HEK293 (cell line): Measurements from ENCODE around the gene CDYL2.

Source experiments
- CTCF ChIA-PET: fragments of 350-600 bp; formaldehyde crosslinking; extraction: SDS; loops from one replicate; lab custom pipeline; 2021; ENCODE audit warnings: antibody characterized with exemption; lab: Yijun Ruan, JAX
- POLR2A ChIA-PET: fragments of 300-600 bp; formaldehyde crosslinking; extraction: SDS; loops from one replicate; lab custom pipeline; 2020; ENCODE audit warnings: antibody characterized with exemption, inconsistent platforms; lab: Yijun Ruan, JAX
- H3K27ac ChIP-seq: fragments of 200-500 bp; sonication (Bioruptor generic); 2 replicates; pipeline ENCODE4 v1.5.1; 2014; ENCODE audit warnings: low read depth, low read length, control low read depth, inconsistent platforms; ENCODE audit errors: extremely low read depth
- H3K36me3 ChIP-seq, 2 experiments: fragments of 200-500 bp in 1 of 2; sonication (Bioruptor generic) in 1 of 2; 1 replicate in 1 of 2; 2 replicates in 1 of 2; pipeline ENCODE4 v1.5.1; 2014 to 2017; ENCODE audit warnings: inconsistent platforms in 2 of 2, low read length in 2 of 2; ENCODE audit not compliant: control insufficient read depth in 2 of 2, insufficient read depth in 1 of 2
- H3K4me1 ChIP-seq: fragments of 200-500 bp; sonication (Bioruptor generic); 2 replicates; pipeline ENCODE4 v1.5.1; 2014; ENCODE audit warnings: mild to moderate bottlenecking, low read length, inconsistent platforms; ENCODE audit not compliant: control insufficient read depth, insufficient read depth
- H3K4me3 ChIP-seq: 2 replicates; pipeline ENCODE4 v1.5.1; 2011; ENCODE audit warnings: low read depth, mild to moderate bottlenecking, control low read depth, low read length, moderate library complexity
- H3K9me3 ChIP-seq: fragments of 200-500 bp; sonication (Bioruptor generic); 2 replicates; pipeline ENCODE4 v1.5.1; 2014; ENCODE audit warnings: low read depth, low read length, inconsistent platforms; ENCODE audit not compliant: control insufficient read depth, insufficient read depth
- AEBP2 ChIP-seq: fragments of 450-650 bp; formaldehyde crosslinking; IDR thresholded peaks from 2 replicates; pipeline ENCODE4 v1.5.1; 2016; ENCODE audit warnings: missing biosample characterization, missing genetic modification characterization, borderline replicate concordance
- HOXA7 ChIP-seq: sonication (generic); formaldehyde crosslinking; IDR thresholded peaks from 2 replicates; pipeline ENCODE4 v1.8.1; 2022; ENCODE audit warnings: missing genetic modification reagents, borderline replicate concordance
- HOXD13 ChIP-seq: sonication (generic); formaldehyde crosslinking; IDR thresholded peaks from 2 replicates; pipeline ENCODE4 v1.8.0; 2022; ENCODE audit warnings: missing genetic modification reagents, borderline replicate concordance
- KLF1 ChIP-seq: fragments of 450-650 bp; formaldehyde crosslinking; IDR thresholded peaks from 2 replicates; pipeline ENCODE4 v1.5.1; 2016; ENCODE audit warnings: missing biosample characterization, missing genetic modification characterization
- MYNN ChIP-seq: fragments of 450-650 bp; formaldehyde crosslinking; IDR thresholded peaks from 2 replicates; pipeline ENCODE4 v1.5.1; 2016; ENCODE audit warnings: missing biosample characterization, missing genetic modification characterization, borderline replicate concordance
- PRDM4 ChIP-seq: fragments of 450-650 bp; formaldehyde crosslinking; IDR thresholded peaks from 2 replicates; pipeline ENCODE4 v1.5.1; 2017; ENCODE audit warnings: missing biosample characterization, missing genetic modification characterization
- TRIM28 ChIP-seq: IDR thresholded peaks from 2 replicates; pipeline ENCODE4 v1.6.1; 2011; ENCODE audit warnings: low read length, control low read depth, borderline replicate concordance
- ZBTB21 ChIP-seq: fragments of 450-650 bp; formaldehyde crosslinking; IDR thresholded peaks from 2 replicates; pipeline ENCODE4 v1.5.1; 2017; ENCODE audit warnings: missing biosample characterization, missing genetic modification characterization
- ZBTB8A ChIP-seq: fragments of 450-650 bp; formaldehyde crosslinking; IDR thresholded peaks from 2 replicates; pipeline ENCODE4 v1.5.1; 2016; ENCODE audit warnings: missing biosample characterization, missing genetic modification characterization
- ZNF10 ChIP-seq: fragments of 450-650 bp; formaldehyde crosslinking; IDR thresholded peaks from 2 replicates; pipeline ENCODE4 v1.5.1; 2017; ENCODE audit warnings: missing biosample characterization, missing genetic modification characterization
- ZNF112 ChIP-seq: fragments of 450-650 bp; formaldehyde crosslinking; IDR thresholded peaks from 2 replicates; pipeline ENCODE4 v1.5.0; 2017; ENCODE audit warnings: missing biosample characterization, missing genetic modification characterization
- ZNF211 ChIP-seq: fragments of 450-650 bp; formaldehyde crosslinking; IDR thresholded peaks from 2 replicates; pipeline ENCODE4 v1.5.1; 2016; ENCODE audit warnings: low read depth, missing biosample characterization, missing genetic modification characterization
- ZNF416 ChIP-seq: fragments of 450-650 bp; formaldehyde crosslinking; IDR thresholded peaks from 2 replicates; pipeline ENCODE4 v1.5.1; 2016; ENCODE audit warnings: missing biosample characterization, missing genetic modification characterization
- ZNF777 ChIP-seq: fragments of 450-650 bp; formaldehyde crosslinking; IDR thresholded peaks from 2 replicates; pipeline ENCODE4 v1.5.1; 2017; ENCODE audit warnings: missing biosample characterization, missing genetic modification characterization, borderline replicate concordance
- ZXDB ChIP-seq: fragments of 450-650 bp; formaldehyde crosslinking; IDR thresholded peaks from 2 replicates; pipeline ENCODE4 v1.5.1; 2016; ENCODE audit warnings: missing biosample characterization, missing genetic modification characterization
- TF ChIP-seq, protein P1 (sequence below): fragments of 450-650 bp; formaldehyde crosslinking; IDR thresholded peaks from 2 replicates; pipeline ENCODE4 v1.5.1; 2016; ENCODE audit warnings: missing biosample characterization, missing genetic modification characterization
- TF ChIP-seq, protein P2 (sequence below): fragments of 450-650 bp; formaldehyde crosslinking; IDR thresholded peaks from 2 replicates; pipeline ENCODE4 v1.5.1; 2016; ENCODE audit warnings: missing biosample characterization, missing genetic modification characterization
- TF ChIP-seq, protein P3 (sequence below): fragments of 450-650 bp; formaldehyde crosslinking; IDR thresholded peaks from 2 replicates; pipeline ENCODE4 v1.5.1; 2016; ENCODE audit warnings: missing biosample characterization, missing genetic modification characterization

Gene CDYL2

GRCh38 chr16:80620736-80621605, 183.4 kb downstream of the CDYL2 start:
- H3K4me3 ChIP-seq = no peak overlapping the region
- no peaks in the 10 kb centered on the region for H3K9me3 ChIP-seq
- TF ChIP-seq MYNN (no peak), KLF1 (tag by site-specific recombination) (no peak), HOXA7 (CRISPR knock-in tag) (no peak), ZNF211 (no peak), ZBTB21 (tag by site-specific recombination) (no peak)
- peaks cover 0 to 10% of the 10 kb centered on the region in 2 experiments; a peak in 1 of 3 replicates for H3K36me3 ChIP-seq
- CTCF ChIA-PET = no interaction called here
- H3K4me1 ChIP-seq = no peaks in the 10 kb centered on the region
- no peak overlapping the region for H3K27ac ChIP-seq
- POLR2A ChIA-PET = no interaction called here

DNA sequence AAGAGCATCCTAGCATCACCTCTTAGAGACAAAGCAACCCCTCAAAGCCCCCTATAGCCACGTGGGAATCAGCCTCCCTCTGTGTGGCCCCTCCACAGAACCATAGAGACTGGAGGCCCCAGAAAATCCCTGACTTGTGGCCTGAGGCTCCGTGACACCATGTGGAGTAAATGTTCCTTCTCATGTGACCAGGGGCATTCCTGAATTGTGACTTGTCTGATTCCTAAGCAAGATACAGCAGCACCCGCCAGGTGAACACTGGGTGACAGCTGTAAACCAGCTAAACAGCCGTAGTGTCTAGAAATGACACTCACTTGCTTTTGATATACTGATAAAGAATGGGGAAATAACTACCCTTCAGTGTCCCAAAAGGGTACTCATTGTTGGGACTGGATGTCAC, 184.6 kb downstream of the CDYL2 start:
- H3K36me3 ChIP-seq = peaks cover 0 to 10% of the 10 kb centered on the region in 2 experiments; a peak in 1 of 3 replicates
- ChIA-PET POLR2A (no interaction called here), CTCF (no interaction called here)
- H3K27ac ChIP-seq = no peak overlapping the region
- no peaks in the 10 kb centered on the region for H3K4me1 ChIP-seq
- TF ChIP-seq, protein P1, sequence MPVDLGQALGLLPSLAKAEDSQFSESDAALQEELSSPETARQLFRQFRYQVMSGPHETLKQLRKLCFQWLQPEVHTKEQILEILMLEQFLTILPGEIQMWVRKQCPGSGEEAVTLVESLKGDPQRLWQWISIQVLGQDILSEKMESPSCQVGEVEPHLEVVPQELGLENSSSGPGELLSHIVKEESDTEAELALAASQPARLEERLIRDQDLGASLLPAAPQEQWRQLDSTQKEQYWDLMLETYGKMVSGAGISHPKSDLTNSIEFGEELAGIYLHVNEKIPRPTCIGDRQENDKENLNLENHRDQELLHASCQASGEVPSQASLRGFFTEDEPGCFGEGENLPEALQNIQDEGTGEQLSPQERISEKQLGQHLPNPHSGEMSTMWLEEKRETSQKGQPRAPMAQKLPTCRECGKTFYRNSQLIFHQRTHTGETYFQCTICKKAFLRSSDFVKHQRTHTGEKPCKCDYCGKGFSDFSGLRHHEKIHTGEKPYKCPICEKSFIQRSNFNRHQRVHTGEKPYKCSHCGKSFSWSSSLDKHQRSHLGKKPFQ = no peak
- TF ChIP-seq HOXD13 (CRISPR knock-in tag) = no peak
- TF ChIP-seq ZNF777 = no peak
- no peak for TF ChIP-seq TRIM28
- no peak for TF ChIP-seq ZNF10 (tag by site-specific recombination)
- TF ChIP-seq ZNF416 (tag by site-specific recombination) = no peak
- TF ChIP-seq, protein P2, sequence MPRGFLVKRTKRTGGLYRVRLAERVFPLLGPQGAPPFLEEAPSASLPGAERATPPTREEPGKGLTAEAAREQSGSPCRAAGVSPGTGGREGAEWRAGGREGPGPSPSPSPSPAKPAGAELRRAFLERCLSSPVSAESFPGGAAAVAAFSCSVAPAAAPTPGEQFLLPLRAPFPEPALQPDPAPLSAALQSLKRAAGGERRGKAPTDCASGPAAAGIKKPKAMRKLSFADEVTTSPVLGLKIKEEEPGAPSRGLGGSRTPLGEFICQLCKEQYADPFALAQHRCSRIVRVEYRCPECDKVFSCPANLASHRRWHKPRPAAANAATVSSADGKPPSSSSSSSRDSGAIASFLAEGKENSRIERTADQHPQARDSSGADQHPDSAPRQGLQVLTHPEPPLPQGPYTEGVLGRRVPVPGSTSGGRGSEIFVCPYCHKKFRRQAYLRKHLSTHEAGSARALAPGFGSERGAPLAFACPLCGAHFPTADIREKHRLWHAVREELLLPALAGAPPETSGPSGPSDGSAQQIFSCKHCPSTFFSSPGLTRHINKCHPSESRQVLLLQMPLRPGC = no peak
- no peak for TF ChIP-seq AEBP2 (tag by site-specific recombination)
- TF ChIP-seq ZNF112 (tag by site-specific recombination) = no peak
- TF ChIP-seq PRDM4 (tag by site-specific recombination) = no peak
- TF ChIP-seq, protein P3, sequence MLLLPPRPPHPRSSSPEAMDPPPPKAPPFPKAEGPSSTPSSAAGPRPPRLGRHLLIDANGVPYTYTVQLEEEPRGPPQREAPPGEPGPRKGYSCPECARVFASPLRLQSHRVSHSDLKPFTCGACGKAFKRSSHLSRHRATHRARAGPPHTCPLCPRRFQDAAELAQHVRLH = no peak
- TF ChIP-seq ZBTB8A (tag by site-specific recombination) = no peak
- no peak for TF ChIP-seq ZXDB (tag by site-specific recombination)
- no peaks in the 10 kb centered on the region for H3K9me3 ChIP-seq
- H3K4me3 ChIP-seq = no peak overlapping the region
